Loucy (cell line): ENCODE measurements around the gene PCDH20.

Source experiments
- H2AFZ ChIP-seq: fragments of 200-600 bp; sonication (generic); 2 replicates; pipeline ENCODE4 v1.6.0; 2016; ENCODE audit warnings: antibody characterized with exemption, mild to moderate bottlenecking, low read length, moderate library complexity
- H3F3A ChIP-seq: fragments of 200-600 bp; 2 replicates; pipeline ENCODE4 v1.6.0; 2016; ENCODE audit warnings: antibody characterized with exemption, low read depth, mild to moderate bottlenecking
- H3K27me3 ChIP-seq: fragments of 200-600 bp; sonication (generic); 2 replicates; pipeline ENCODE4 v1.6.1; 2014; ENCODE audit warnings: low read length, mild to moderate bottlenecking; ENCODE audit not compliant: insufficient read depth, poor library complexity, severe bottlenecking
- H3K36me3 ChIP-seq: fragments of 200-600 bp; sonication (generic); 2 replicates; pipeline ENCODE4 v1.6.1; 2016; ENCODE audit warnings: low read length; ENCODE audit not compliant: insufficient read depth
- H3K4me1 ChIP-seq: fragments of 200-600 bp; sonication (generic); 2 replicates; pipeline ENCODE4 v1.5.1; 2014; ENCODE audit warnings: low read length, mild to moderate bottlenecking; ENCODE audit not compliant: insufficient read depth, poor library complexity, severe bottlenecking
- H3K4me2 ChIP-seq: fragments of 200-600 bp; sonication (generic); 2 replicates; pipeline ENCODE4 v1.6.0; 2014; ENCODE audit warnings: antibody characterized with exemption, low read length, low read depth, mild to moderate bottlenecking; ENCODE audit not compliant: poor library complexity, severe bottlenecking
- H3K4me3 ChIP-seq: fragments of 200-600 bp; sonication (generic); 2 replicates; pipeline ENCODE4 v1.5.1; 2014; ENCODE audit warnings: low read length, mild to moderate bottlenecking, mixed read lengths; ENCODE audit not compliant: poor library complexity, severe bottlenecking
- H3K79me2 ChIP-seq: fragments of 200-600 bp; sonication (generic); 2 replicates; pipeline ENCODE4 v1.6.1; 2014; ENCODE audit warnings: low read length; ENCODE audit not compliant: insufficient read depth
- H3K9ac ChIP-seq: fragments of 200-600 bp; sonication (generic); 2 replicates; pipeline ENCODE4 v1.6.0; 2014; ENCODE audit warnings: mild to moderate bottlenecking, low read depth, low read length, moderate library complexity; ENCODE audit not compliant: poor library complexity, severe bottlenecking
- H3K9me2 ChIP-seq: fragments of 200-600 bp; sonication (generic); replicated peaks from 2 replicates; pipeline ENCODE4 v1.6.1; 2016; ENCODE audit warnings: low read depth, low read length, mixed read lengths
- H3K9me3 ChIP-seq: fragments of 200-600 bp; sonication (generic); 2 replicates; pipeline ENCODE4 v1.6.1; 2014; ENCODE audit warnings: mild to moderate bottlenecking, antibody characterized with exemption, low read length, low read depth; ENCODE audit not compliant: insufficient read depth
- H4K20me1 ChIP-seq: fragments of 200-600 bp; sonication (generic); 2 replicates; pipeline ENCODE4 v1.6.0; 2014; ENCODE audit warnings: antibody characterized with exemption, low read length, mild to moderate bottlenecking; ENCODE audit not compliant: insufficient read depth, poor library complexity, severe bottlenecking
- EZH2phosphoT487 ChIP-seq: fragments of 200-600 bp; IDR thresholded peaks from 2 replicates; pipeline ENCODE4 v1.6.1; 2018; ENCODE audit warnings: antibody characterized with exemption, mild to moderate bottlenecking, moderate library complexity, borderline replicate concordance
- TF ChIP-seq, protein P1 (sequence below): fragments of 200-600 bp; sonication (generic); conservative IDR thresholded peaks from 2 replicates; pipeline ENCODE4 v1.5.1; 2014; ENCODE audit warnings: mild to moderate bottlenecking, antibody characterized with exemption, low read length

The PCDH20 gene

DNA sequence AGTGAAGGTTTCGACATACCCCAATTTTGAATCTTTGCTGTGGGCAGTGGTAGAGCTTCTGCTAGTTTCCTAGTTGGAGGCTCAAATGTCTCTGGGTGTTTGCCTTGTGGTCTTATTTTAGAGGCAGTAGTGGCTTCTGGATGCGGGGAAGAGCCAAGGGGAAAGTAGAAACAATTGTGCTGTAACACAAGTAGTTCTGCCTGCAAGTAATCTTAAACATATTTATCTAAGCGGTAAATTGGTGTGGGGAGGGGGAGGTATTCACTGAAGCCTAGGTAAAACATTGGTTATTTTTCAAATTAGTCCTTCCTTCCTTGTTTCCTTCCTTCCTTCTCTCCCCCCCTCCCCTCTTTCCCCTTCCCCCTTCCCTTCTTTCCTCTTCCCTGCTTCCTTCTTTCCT, at the start of gene PCDH20:
PCDH20 (minus strand) TSS at position 101 of the 400 bp plus-strand sequence. CDS start 691 bp downstream, outside the sequence.
- Histone ChIP-seq H3K4me2 (no peak within 1 kb of the TSS), H3K27me3 (no peaks in the 10 kb centered on the region), H3K9me3 (no peaks in the 10 kb centered on the region), H3K9ac (no peak within 1 kb of the TSS), H2AFZ (no peak within 1 kb of the TSS), H3K4me1 (no peaks in the 10 kb centered on the region), H3K79me2 (no peaks in the 10 kb centered on the region), H3K9me2 (no peaks in the 10 kb centered on the region), H4K20me1 (no peaks in the 10 kb centered on the region), H3K4me3 (no peak within 1 kb of the TSS), H3K36me3 (no peaks in the 10 kb centered on the region), H3F3A (no peaks in the 10 kb centered on the region)
- TF ChIP-seq, protein P1, sequence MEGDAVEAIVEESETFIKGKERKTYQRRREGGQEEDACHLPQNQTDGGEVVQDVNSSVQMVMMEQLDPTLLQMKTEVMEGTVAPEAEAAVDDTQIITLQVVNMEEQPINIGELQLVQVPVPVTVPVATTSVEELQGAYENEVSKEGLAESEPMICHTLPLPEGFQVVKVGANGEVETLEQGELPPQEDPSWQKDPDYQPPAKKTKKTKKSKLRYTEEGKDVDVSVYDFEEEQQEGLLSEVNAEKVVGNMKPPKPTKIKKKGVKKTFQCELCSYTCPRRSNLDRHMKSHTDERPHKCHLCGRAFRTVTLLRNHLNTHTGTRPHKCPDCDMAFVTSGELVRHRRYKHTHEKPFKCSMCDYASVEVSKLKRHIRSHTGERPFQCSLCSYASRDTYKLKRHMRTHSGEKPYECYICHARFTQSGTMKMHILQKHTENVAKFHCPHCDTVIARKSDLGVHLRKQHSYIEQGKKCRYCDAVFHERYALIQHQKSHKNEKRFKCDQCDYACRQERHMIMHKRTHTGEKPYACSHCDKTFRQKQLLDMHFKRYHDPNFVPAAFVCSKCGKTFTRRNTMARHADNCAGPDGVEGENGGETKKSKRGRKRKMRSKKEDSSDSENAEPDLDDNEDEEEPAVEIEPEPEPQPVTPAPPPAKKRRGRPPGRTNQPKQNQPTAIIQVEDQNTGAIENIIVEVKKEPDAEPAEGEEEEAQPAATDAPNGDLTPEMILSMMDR = no peak
- TF ChIP-seq EZH2phosphoT487 = no peak

GRCh38 chr13:61463024-61463423, 47.4 kb upstream of the PCDH20 start:
- Histone ChIP-seq H3K27me3 (no peaks in the 10 kb centered on the region), H3K9me2 (no peaks in the 10 kb centered on the region), H3K9me3 (no peaks in the 10 kb centered on the region), H3K4me2 (no peak overlapping the region), H3K36me3 (no peaks in the 10 kb centered on the region), H3K79me2 (no peaks in the 10 kb centered on the region), H4K20me1 (no peaks in the 10 kb centered on the region), H3F3A (no peaks in the 10 kb centered on the region), H2AFZ (no peak overlapping the region), H3K4me3 (no peak overlapping the region), H3K4me1 (no peaks in the 10 kb centered on the region), H3K9ac (no peak overlapping the region)
- TF ChIP-seq, protein P1 = no peak
- no peak for TF ChIP-seq EZH2phosphoT487

- no peaks in the 10 kb centered on the region for H4K20me1 ChIP-seq
- H3K9me2 ChIP-seq = no peaks in the 10 kb centered on the region
- H3K79me2 ChIP-seq = no peaks in the 10 kb centered on the region
- no peaks in the 10 kb centered on the region for H3F3A ChIP-seq
- H3K4me1 ChIP-seq = no peaks in the 10 kb centered on the region
- no peak overlapping the region for H2AFZ ChIP-seq
- no peak overlapping the region for H3K4me3 ChIP-seq
- H3K27me3 ChIP-seq = no peaks in the 10 kb centered on the region
- no peaks in the 10 kb centered on the region for H3K9me3 ChIP-seq
- H3K9ac ChIP-seq = no peak overlapping the region
- no peak overlapping the region for H3K4me2 ChIP-seq
- TF ChIP-seq, protein P1 = no peak
- H3K36me3 ChIP-seq = no peaks in the 10 kb centered on the region
Observed at GRCh38 chr13:61453121-61453520, 37.5 kb upstream of the PCDH20 start.
